Measurements from ENCODE around the gene SLC1A3. TPM values are rescaled to one million over a fixed set of nuclear protein-coding genes. Genes with fewer than 3 reads are reported as not detected.

SLC1A3 gene
- total RNA-seq, 4 donors from 2014 or later = 10.1 to 17.7 (median 12.9) TPM

GRCh38 chr5:36685631-36686288 is 79.4 kb downstream of the SLC1A3 start:
- no peak for TF ChIP-seq POLR2A (IDR thresholded peaks at IDR 0.05)
- TF ChIP-seq CTCF (IDR thresholded peaks at IDR 0.05) = no peak
- H3K4me3 ChIP-seq (ENCODE audit: low read depth, poor library complexity, severe bottlenecking) = no peak overlapping the region
- 83 to 86% methylated on average over 13 of the region's 13 CpGs for WGBS, 2 donors
- no peak for DNase-seq (ENCODE audit: low spot score in 2 of 2)
- intact Hi-C loops (cut with DNase I; ENCODE audit: low total_unique reads) = no loop called here

- no peak for DNase-seq (ENCODE audit: low spot score in 2 of 2)
- no peak overlapping the region for H3K4me3 ChIP-seq (ENCODE audit: low read depth, poor library complexity, severe bottlenecking)
- no peak for TF ChIP-seq POLR2A (IDR thresholded peaks at IDR 0.05)
- TF ChIP-seq CTCF (IDR thresholded peaks at IDR 0.05) = no peak
- intact Hi-C loops (cut with DNase I; ENCODE audit: low total_unique reads) = no loop called here
- WGBS, 2 donors = 87 to 95% methylated on average over 3 of the region's 3 CpGs
Measured at GRCh38 chr5:36686881-36687280, 80.5 kb downstream of the SLC1A3 start.

GRCh38 chr5:36688722-36689121 is 82.3 kb downstream of the SLC1A3 start:
- no peak for DNase-seq (ENCODE audit: low spot score in 2 of 2)
- WGBS, 2 donors = 92 to 93% methylated on average over 6 of the region's 6 CpGs
- intact Hi-C loops (cut with DNase I; ENCODE audit: low total_unique reads) = no loop called here
- no peak overlapping the region for H3K4me3 ChIP-seq (ENCODE audit: low read depth, poor library complexity, severe bottlenecking)
- no peak for TF ChIP-seq CTCF (IDR thresholded peaks at IDR 0.05)
- TF ChIP-seq POLR2A (IDR thresholded peaks at IDR 0.05) = no peak

GRCh38 chr5:36689225-36689624 is 82.8 kb downstream of the SLC1A3 start:
- intact Hi-C loops (cut with DNase I; ENCODE audit: low total_unique reads) = no loop called here

GRCh38 chr5:36690041-36690961 is 83.9 kb downstream of the SLC1A3 start:
- intact Hi-C loops (cut with DNase I; ENCODE audit: low total_unique reads) = loop anchor here (5.0 to 10.0 kb wide), 2 partner anchors 183 to 416 kb away; no protein-coding TSS in a partner anchor
- peak; percentile 69 to 97 for DNase-seq (ENCODE audit: low spot score in 2 of 2)
- no peak for TF ChIP-seq POLR2A (IDR thresholded peaks at IDR 0.05)
- TF ChIP-seq CTCF (IDR thresholded peaks at IDR 0.05) = peak in 1 of 3 donors; percentile 46
- 2 to 4% methylated on average over 38 to 46 of the region's 50 CpGs for WGBS, 2 donors
- H3K4me3 ChIP-seq (ENCODE audit: low read depth, poor library complexity, severe bottlenecking) = peak overlapping the region; percentile 43

More at GRCh38 chr5:36689225-36689624, 82.8 kb downstream of the SLC1A3 start:
- TF ChIP-seq POLR2A (IDR thresholded peaks at IDR 0.05) (no peak), CTCF (IDR thresholded peaks at IDR 0.05) (no peak)
- WGBS, 2 donors = 68 to 84% methylated on average over 5 of the region's 5 CpGs
- DNase-seq (ENCODE audit: low spot score in 2 of 2) = no peak
- no peak overlapping the region for H3K4me3 ChIP-seq (ENCODE audit: low read depth, poor library complexity, severe bottlenecking)
